ENCODE results near the gene BANF2.

DNA sequence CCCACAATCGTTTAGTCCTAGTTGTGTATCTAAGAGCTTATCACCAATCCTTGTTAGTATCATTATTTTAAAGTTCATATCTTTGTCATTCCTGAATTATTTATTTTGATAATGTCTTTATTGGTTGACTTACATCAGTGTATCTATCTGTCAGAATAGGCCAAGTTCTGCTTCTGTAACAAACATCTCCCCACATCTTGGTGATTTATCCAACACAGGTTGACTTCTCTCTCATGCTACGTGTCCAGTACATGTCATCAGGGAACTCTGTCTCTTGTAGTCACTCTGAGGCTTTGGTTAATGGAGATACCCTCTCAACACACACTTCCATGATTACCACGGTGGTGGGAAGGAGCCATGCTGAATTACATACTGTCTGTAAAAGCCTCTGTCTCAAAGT is 38.4 kb downstream of the BANF2 start:
- TF ChIP-seq JUN (IDR thresholded peaks at IDR 0.05; ENCODE audit: low read depth, low read length) = no peak
- no peak for TF ChIP-seq FOSL1 (IDR thresholded peaks at IDR 0.05; ENCODE audit: insufficient read depth, low read depth, low read length)
- TF ChIP-seq CTCF (IDR thresholded peaks at IDR 0.05; ENCODE audit: control extremely low read depth in 1 of 3, insufficient read depth in 1 of 3, low read depth in 1 of 3, low read length in 3 of 3) = no peak
- TF ChIP-seq CREB1 (IDR thresholded peaks at IDR 0.05) = no peak
- TF ChIP-seq JUND (IDR thresholded peaks at IDR 0.05; ENCODE audit: low read length) = no peak
- TF ChIP-seq CHD2 (IDR thresholded peaks at IDR 0.05; ENCODE audit: low read length) = no peak
- no peak for TF ChIP-seq POLR2A (IDR thresholded peaks at IDR 0.05; ENCODE audit: control extremely low read depth in 1 of 2, low read depth in 2 of 2, low read length in 2 of 2)
- TF ChIP-seq, protein P1, sequence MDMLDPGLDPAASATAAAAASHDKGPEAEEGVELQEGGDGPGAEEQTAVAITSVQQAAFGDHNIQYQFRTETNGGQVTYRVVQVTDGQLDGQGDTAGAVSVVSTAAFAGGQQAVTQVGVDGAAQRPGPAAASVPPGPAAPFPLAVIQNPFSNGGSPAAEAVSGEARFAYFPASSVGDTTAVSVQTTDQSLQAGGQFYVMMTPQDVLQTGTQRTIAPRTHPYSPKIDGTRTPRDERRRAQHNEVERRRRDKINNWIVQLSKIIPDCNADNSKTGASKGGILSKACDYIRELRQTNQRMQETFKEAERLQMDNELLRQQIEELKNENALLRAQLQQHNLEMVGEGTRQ (IDR thresholded peaks at IDR 0.05; ENCODE audit: low read length) = no peak
